ENCODE measurements around the gene IFNLR1. TPM values are rescaled to one million over a fixed set of nuclear protein-coding genes. Genes with fewer than 3 reads are reported as not detected.

The IFNLR1 gene
- total RNA-seq, 1 donor from 2014 or later, result 7.1 TPM

GRCh38 chr1:24216276-24217074 lies 29.4 kb upstream of the IFNLR1 start:
- no peaks in the 10 kb centered on the region for H3K9me3 Mint-ChIP-seq
- peaks cover 6% of the 10 kb centered on the region for H3K27me3 Mint-ChIP-seq
- H3K4me3 Mint-ChIP-seq, result peak overlapping the region; percentile 44
- no peak for DNase-seq (ENCODE audit: extremely low spot score, unreplicated experiment)
- H3K27ac Mint-ChIP-seq, result no peak overlapping the region
- TF ChIP-seq CTCF (conservative IDR thresholded peaks at IDR 0.05), result no peak
- no peaks in the 10 kb centered on the region for H3K36me3 Mint-ChIP-seq
- peaks cover 28% of the 10 kb centered on the region for H3K4me1 Mint-ChIP-seq (ENCODE audit: unreplicated experiment)

GRCh38 chr1:24215226-24215814 lies 28.2 kb upstream of the IFNLR1 start:
- no peak for DNase-seq (ENCODE audit: extremely low spot score, unreplicated experiment)
- Mint-ChIP-seq H3K36me3 (no peaks in the 10 kb centered on the region), H3K27me3 (peaks cover 6% of the 10 kb centered on the region), H3K4me1 (ENCODE audit: unreplicated experiment) (peaks cover 28% of the 10 kb centered on the region), H3K27ac (peak overlapping the region; percentile 50), H3K4me3 (peak overlapping the region; percentile 50), H3K9me3 (no peaks in the 10 kb centered on the region)
- TF ChIP-seq CTCF (conservative IDR thresholded peaks at IDR 0.05), result no peak

GRCh38 chr1:24212376-24212775 lies 25.3 kb upstream of the IFNLR1 start:
- no peaks in the 10 kb centered on the region for H3K9me3 Mint-ChIP-seq
- H3K27me3 Mint-ChIP-seq, result peaks cover 6% of the 10 kb centered on the region
- H3K36me3 Mint-ChIP-seq, result no peaks in the 10 kb centered on the region
- H3K4me1 Mint-ChIP-seq (ENCODE audit: unreplicated experiment), result peaks cover 22% of the 10 kb centered on the region
- no peak for DNase-seq (ENCODE audit: extremely low spot score, unreplicated experiment)
- no peak for TF ChIP-seq CTCF (conservative IDR thresholded peaks at IDR 0.05)
- no peak overlapping the region for H3K4me3 Mint-ChIP-seq
- no peak overlapping the region for H3K27ac Mint-ChIP-seq

GRCh38 chr1:24210195-24210627 lies 23.1 kb upstream of the IFNLR1 start:
- no peak overlapping the region for H3K27ac Mint-ChIP-seq
- no peak for TF ChIP-seq CTCF (conservative IDR thresholded peaks at IDR 0.05)
- peaks cover 9% of the 10 kb centered on the region for H3K4me1 Mint-ChIP-seq (ENCODE audit: unreplicated experiment)
- DNase-seq (ENCODE audit: extremely low spot score, unreplicated experiment), result no peak
- H3K9me3 Mint-ChIP-seq, result no peaks in the 10 kb centered on the region
- no peaks in the 10 kb centered on the region for H3K36me3 Mint-ChIP-seq
- H3K27me3 Mint-ChIP-seq, result peaks cover 3% of the 10 kb centered on the region
- no peak overlapping the region for H3K4me3 Mint-ChIP-seq

- no peaks in the 10 kb centered on the region for H3K27me3 Mint-ChIP-seq
- peaks cover 8% of the 10 kb centered on the region for H3K4me1 Mint-ChIP-seq (ENCODE audit: unreplicated experiment)
- DNase-seq (ENCODE audit: extremely low spot score, unreplicated experiment), result no peak
- H3K27ac Mint-ChIP-seq, result no peak overlapping the region
- no peaks in the 10 kb centered on the region for H3K9me3 Mint-ChIP-seq
- H3K4me3 Mint-ChIP-seq, result no peak overlapping the region
- no peak for TF ChIP-seq CTCF (conservative IDR thresholded peaks at IDR 0.05)
- H3K36me3 Mint-ChIP-seq, result no peaks in the 10 kb centered on the region
Measured at GRCh38 chr1:24209097-24209496, 22.0 kb upstream of the IFNLR1 start.

Measured in type B pancreatic cell (in vitro differentiated cells).